Stimulated activated naive B cell treated with anti-CD40 and anti-IgM and Interleukin-4, amounts not matched to agents 10 μg/mL and 1 μg/mL and 100 μg/mL, for 72 hours (primary cell): ENCODE results near the gene SLX4IP.
A peak's percentile ranks its signal among the peaks of the same experiment; 100 is the strongest.
"Not testable (repeated sequence)": the region's sequence is repeated elsewhere in the genome, so short reads cannot be mapped to it uniquely, and the experiment has no call there.

Source experiments
- ATAC-seq, 2 donors: fragments of 150-1000 bp; cut with Tn5 transposase; replicated peaks; 2 replicates each; pipeline ENCODE4 v1.10.0; 2021; ENCODE audit warnings: moderate library complexity in 1 of 2
- DNase-seq: peaks from one replicate; pipeline ENCODE4 v3.0.0; 2021
- H3K27ac Mint-ChIP-seq: one replicate; pipeline ENCODE4 v1.8.0; 2022; ENCODE audit warnings: mild to moderate bottlenecking, mixed read lengths
- H3K27me3 Mint-ChIP-seq, 2 donors: one replicate each; pipeline ENCODE4 v1.8.0; 2022; ENCODE audit warnings: mixed read lengths in 2 of 2
- H3K36me3 Mint-ChIP-seq, 2 donors: one replicate each; pipeline ENCODE4 v1.8.0; 2022; ENCODE audit warnings: mixed read lengths in 2 of 2, mild to moderate bottlenecking in 1 of 2
- H3K4me1 Mint-ChIP-seq, 2 donors: one replicate each; pipeline ENCODE4 v1.8.0; 2022; ENCODE audit warnings: mixed read lengths in 2 of 2, mild to moderate bottlenecking in 1 of 2
- H3K4me3 Mint-ChIP-seq, 2 donors: one replicate each; pipeline ENCODE4 v1.8.0; 2022; ENCODE audit warnings: mild to moderate bottlenecking in 2 of 2, mixed read lengths in 2 of 2, moderate library complexity in 1 of 2
- H3K9me3 Mint-ChIP-seq, 2 donors: one replicate each; pipeline ENCODE4 v1.8.0; 2022; ENCODE audit warnings: mixed read lengths in 2 of 2, mild to moderate bottlenecking in 1 of 2

SLX4IP gene

DNA sequence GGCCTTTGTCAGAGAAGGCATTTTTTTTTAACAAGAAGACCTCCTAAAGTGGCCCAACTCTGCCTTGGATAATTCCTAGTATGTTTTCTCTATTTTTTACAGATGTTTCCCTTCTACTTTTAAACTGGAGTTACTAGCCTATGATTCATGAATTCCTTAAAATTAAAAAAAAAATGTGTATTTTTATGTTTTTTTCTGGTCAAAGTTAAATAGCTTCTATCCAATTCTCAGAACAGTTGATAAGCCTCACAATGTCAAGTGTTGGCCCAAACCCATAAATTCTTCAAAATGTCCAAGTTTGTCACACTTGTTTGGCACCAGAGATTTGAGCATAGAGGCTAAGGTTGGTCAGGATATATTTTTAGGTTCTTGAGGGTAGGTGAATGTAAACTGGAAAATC is 174.7 kb downstream of the SLX4IP start:
- no peak for ATAC-seq
- no peak overlapping the region for H3K4me3 Mint-ChIP-seq
- peaks cover 16 to 39% of the 10 kb centered on the region in 2 donors for H3K36me3 Mint-ChIP-seq
- H3K27me3 Mint-ChIP-seq = no peaks in the 10 kb centered on the region
- no peak overlapping the region for H3K27ac Mint-ChIP-seq
- H3K9me3 Mint-ChIP-seq = no peaks in the 10 kb centered on the region
- H3K4me1 Mint-ChIP-seq = peaks cover 0 to 2% of the 10 kb centered on the region in 2 donors
- no peak for DNase-seq

DNA sequence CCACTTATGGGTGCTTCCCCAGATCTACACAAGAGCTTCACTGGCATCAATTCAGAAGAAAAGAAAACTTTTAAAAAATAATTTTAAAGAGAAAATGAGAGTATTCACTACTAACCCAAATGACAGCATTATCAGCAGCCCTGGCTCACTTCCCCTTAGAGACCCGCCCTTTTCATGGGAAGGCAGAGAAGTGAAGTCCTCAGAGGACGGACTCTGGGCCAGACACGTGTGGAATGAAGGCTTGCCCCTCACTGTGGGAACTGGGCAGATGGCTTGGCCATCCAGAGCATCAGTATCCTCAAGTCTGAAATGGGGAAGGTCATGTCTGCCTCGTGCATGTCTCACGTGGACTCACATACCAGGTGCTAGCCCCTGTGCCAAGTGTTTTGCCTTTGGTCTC is 175.1 kb downstream of the SLX4IP start:
- peaks cover 19 to 43% of the 10 kb centered on the region in 2 donors for H3K36me3 Mint-ChIP-seq
- H3K4me1 Mint-ChIP-seq = peaks cover 0 to 2% of the 10 kb centered on the region in 2 donors
- ATAC-seq (no peak), DNase-seq (no peak)
- no peak overlapping the region for H3K27ac Mint-ChIP-seq
- H3K9me3 Mint-ChIP-seq = no peaks in the 10 kb centered on the region
- no peak overlapping the region for H3K4me3 Mint-ChIP-seq
- H3K27me3 Mint-ChIP-seq = no peaks in the 10 kb centered on the region

DNA sequence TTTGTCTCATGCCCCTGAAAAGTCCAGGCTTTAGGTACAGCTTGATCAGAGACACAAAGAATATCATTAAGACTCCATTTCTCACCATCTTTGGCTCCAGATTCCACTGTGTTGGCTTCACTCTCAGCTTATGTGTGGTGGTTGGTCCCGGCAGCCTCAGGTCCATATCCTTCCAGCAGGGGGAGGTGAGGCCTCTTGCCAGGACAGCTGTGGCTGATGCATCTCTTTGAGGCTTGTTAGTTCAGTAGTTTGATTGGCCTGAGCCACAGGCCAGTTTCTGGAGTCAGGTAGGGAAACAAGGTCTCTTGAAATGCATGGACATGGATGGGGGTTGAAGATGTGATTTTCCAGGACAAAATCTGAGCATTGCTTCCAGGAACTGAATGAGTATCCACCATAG is 176.3 kb downstream of the SLX4IP start:
- no peak for DNase-seq
- H3K4me3 Mint-ChIP-seq = no peak overlapping the region
- H3K9me3 Mint-ChIP-seq = peaks cover 0 to 1% of the 10 kb centered on the region in 2 donors
- ATAC-seq = peak; percentile 42 to 52
- no peaks in the 10 kb centered on the region for H3K27me3 Mint-ChIP-seq
- peaks cover 24 to 47% of the 10 kb centered on the region in 2 donors for H3K36me3 Mint-ChIP-seq
- H3K27ac Mint-ChIP-seq = no peak overlapping the region
- peaks cover 0 to 2% of the 10 kb centered on the region in 2 donors for H3K4me1 Mint-ChIP-seq

DNA sequence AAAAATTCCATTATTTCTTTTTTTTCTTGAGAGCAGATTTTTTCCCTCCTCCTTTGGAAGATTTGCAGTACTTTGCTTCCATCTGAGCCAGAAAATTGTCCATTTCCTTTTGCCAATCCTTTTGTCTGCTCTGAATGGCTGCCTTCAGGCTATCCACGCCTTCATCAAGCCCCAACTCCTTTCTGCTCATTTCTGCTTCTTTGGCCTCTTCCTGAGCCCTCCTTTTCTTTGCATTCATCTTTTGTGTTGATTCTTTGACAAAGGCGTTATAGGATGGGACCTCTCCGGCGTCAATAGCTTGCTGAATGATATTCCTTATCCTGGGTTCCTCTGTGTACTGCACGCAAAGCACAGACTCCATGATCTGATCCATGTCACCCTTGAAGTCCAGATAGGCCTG is 178.3 kb downstream of the SLX4IP start:
- peaks cover 23 to 43% of the 10 kb centered on the region in 2 donors for H3K36me3 Mint-ChIP-seq
- not testable (repeated sequence) for H3K4me1 Mint-ChIP-seq, H3K27ac Mint-ChIP-seq, ATAC-seq, DNase-seq, H3K4me3 Mint-ChIP-seq, H3K27me3 Mint-ChIP-seq, H3K9me3 Mint-ChIP-seq

DNA sequence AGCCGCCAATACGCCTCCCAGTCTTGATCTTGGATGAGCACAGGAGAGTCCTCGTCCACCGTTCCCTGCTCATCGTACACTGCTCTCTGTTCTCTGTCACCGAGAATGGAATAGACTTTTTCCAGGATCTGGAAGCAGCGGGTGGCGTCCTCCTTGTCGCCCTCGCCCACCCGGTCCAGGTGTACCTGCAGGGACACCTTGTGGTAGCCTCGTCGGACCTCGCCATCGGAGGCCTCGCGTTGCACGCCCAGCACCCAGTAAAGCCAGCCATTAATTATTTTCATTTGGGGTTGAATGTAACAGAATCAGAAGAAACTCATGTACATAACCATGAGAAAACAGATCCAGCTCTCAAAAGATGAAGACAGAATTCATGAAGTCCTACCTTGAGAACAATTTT is 178.8 kb downstream of the SLX4IP start:
- H3K27me3 Mint-ChIP-seq = no peaks in the 10 kb centered on the region
- no peak overlapping the region for H3K27ac Mint-ChIP-seq
- peaks cover 23 to 40% of the 10 kb centered on the region in 2 donors for H3K36me3 Mint-ChIP-seq
- ATAC-seq = no peak
- DNase-seq = no peak
- H3K9me3 Mint-ChIP-seq = peaks cover 0 to 1% of the 10 kb centered on the region in 2 donors
- no peak overlapping the region for H3K4me3 Mint-ChIP-seq
- H3K4me1 Mint-ChIP-seq = peaks cover 0 to 2% of the 10 kb centered on the region in 2 donors

DNA sequence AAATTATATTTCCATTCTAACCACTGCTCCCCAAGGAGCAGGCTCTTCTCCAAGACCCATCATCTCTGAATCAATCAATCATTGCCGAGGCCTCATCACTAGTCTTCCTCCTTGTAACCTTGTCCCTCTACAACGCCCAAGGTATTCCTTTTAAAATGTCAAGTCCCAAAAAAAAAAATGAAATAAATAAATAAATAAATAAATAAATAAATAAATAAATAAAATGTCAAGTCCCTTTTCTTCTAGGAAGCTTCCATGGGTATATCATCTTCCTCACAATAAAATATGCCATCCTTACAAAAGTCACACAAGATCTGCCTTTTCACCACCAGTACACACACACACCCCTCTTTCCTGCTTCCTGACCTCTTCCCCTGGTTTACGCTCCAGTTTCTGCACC is 181.1 kb downstream of the SLX4IP start:
- ATAC-seq = no peak
- H3K27ac Mint-ChIP-seq = no peak overlapping the region
- peaks cover 20 to 40% of the 10 kb centered on the region in 2 donors for H3K36me3 Mint-ChIP-seq
- no peaks in the 10 kb centered on the region for H3K4me1 Mint-ChIP-seq
- no peaks in the 10 kb centered on the region for H3K27me3 Mint-ChIP-seq
- peaks cover 0 to 1% of the 10 kb centered on the region in 2 donors for H3K9me3 Mint-ChIP-seq
- no peak for DNase-seq
- no peak overlapping the region for H3K4me3 Mint-ChIP-seq

DNA sequence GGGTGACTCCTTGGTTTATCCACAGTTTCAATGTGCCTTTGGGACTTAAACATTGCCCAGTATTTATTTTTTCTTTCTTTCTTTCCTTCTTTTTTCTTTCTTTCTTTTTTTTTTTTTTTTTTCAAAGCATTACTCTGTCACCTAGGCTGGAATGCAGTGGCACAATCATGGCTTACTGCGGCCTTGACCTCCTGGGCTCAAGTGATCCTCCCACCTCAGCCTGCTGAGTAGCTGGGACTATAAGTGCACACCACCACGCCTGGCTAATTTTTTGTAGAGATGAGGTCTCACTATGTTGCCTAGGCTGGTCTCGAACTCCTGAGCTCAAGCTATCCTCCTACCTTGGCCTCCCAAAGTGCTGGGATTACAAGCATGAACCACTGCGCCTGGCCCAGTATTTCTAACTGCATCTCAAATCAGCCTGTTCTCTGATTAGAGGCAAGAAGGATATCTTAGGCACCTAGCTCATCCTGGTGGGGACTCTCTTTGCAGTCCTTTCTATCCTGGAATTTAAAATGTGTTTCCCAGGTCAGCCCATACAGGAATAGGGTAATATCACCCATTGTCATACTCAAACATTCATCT is 182.5 kb downstream of the SLX4IP start:
- H3K27ac Mint-ChIP-seq, H3K9me3 Mint-ChIP-seq, DNase-seq, ATAC-seq, H3K27me3 Mint-ChIP-seq, H3K4me3 Mint-ChIP-seq, H3K4me1 Mint-ChIP-seq: not testable (repeated sequence)
- H3K36me3 Mint-ChIP-seq = peaks cover 27 to 50% of the 10 kb centered on the region in 2 donors

DNA sequence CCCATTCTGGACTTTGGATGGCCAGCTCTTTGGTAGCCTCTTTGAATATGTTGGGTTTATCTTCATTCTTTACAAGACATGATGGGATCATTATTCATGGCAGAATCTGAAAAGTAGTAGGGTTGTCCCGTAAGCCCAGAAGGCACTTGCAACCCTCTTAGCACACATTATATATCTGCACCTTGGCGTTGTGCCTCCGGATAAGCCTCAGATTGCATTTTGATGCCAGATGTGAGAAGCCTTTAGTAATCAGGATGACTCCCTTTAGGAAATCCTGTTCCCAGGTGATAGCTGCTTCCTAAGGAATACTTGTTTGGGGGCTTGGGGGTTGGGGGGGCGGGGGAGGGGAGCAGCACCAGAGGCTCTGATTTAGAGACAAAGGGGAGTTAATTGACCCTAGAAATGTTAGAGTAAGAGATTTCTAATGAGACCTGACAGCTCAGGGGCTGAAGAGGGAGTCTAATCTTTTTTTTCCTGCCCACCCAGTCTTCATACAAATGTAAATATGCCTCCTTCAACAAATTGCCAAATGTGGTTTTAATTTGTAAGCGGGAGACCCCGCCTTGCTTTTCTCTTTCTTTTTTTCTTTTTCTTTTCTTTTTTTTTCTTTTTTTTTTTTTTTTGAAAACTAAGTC is 183.6 kb downstream of the SLX4IP start:
- ATAC-seq (no peak), DNase-seq (no peak)
- no peak overlapping the region for H3K4me3 Mint-ChIP-seq
- no peak overlapping the region for H3K27ac Mint-ChIP-seq
- H3K36me3 Mint-ChIP-seq = peaks cover 28 to 55% of the 10 kb centered on the region in 2 donors
- no peaks in the 10 kb centered on the region for H3K27me3 Mint-ChIP-seq
- H3K9me3 Mint-ChIP-seq = peaks cover 0 to 1% of the 10 kb centered on the region in 2 donors
- no peaks in the 10 kb centered on the region for H3K4me1 Mint-ChIP-seq

DNA sequence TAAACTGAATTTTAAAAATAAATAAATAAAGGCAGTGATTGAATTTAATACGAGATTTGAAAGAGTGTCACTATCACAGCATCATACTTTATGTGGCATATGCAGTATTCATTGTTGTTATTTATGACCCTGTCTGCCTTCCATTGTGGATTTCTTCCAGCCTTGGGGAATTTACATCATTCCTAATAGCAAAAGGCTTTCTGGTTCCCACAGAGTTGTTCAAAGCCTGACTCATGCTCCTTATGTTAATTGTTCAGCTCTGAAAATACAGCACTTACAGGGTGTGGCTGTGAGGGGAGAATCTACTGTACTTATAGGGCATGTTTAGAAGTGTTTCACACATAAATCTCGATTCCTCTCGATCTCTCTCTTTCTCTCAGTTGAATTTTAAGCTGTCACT is 184.3 kb downstream of the SLX4IP start:
- DNase-seq (no peak), ATAC-seq (no peak)
- Mint-ChIP-seq H3K4me3 (no peak overlapping the region), H3K27ac (no peak overlapping the region), H3K36me3 (peaks cover 29 to 54% of the 10 kb centered on the region in 2 donors), H3K9me3 (peaks cover 0 to 1% of the 10 kb centered on the region in 2 donors), H3K4me1 (no peaks in the 10 kb centered on the region), H3K27me3 (no peaks in the 10 kb centered on the region)

DNA sequence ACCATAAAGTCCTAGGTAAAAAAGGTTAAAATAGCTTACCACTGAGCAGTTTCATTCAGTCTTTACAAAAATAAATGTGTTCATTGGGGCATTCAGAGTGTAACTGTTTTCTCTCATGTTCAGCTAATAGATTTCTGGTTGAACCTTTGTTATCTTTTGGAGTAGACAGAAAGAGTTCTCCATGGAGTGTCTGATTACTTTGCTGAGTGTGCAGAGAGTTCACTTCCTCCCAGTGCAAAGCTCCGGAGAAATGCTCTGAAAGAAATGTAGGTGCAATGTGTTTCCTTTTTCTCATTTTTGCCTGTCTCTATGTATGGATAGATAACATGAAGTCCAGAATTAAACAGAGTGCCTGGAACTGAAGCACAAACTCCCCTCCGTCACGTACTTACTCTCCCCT is 186.0 kb downstream of the SLX4IP start:
- ATAC-seq (no peak), DNase-seq (no peak)
- Mint-ChIP-seq H3K27me3 (no peaks in the 10 kb centered on the region), H3K4me1 (peaks cover 0 to 1% of the 10 kb centered on the region in 2 donors), H3K36me3 (peaks cover 24 to 51% of the 10 kb centered on the region in 2 donors), H3K9me3 (peaks cover 0 to 2% of the 10 kb centered on the region in 2 donors), H3K4me3 (no peak overlapping the region), H3K27ac (no peak overlapping the region)

DNA sequence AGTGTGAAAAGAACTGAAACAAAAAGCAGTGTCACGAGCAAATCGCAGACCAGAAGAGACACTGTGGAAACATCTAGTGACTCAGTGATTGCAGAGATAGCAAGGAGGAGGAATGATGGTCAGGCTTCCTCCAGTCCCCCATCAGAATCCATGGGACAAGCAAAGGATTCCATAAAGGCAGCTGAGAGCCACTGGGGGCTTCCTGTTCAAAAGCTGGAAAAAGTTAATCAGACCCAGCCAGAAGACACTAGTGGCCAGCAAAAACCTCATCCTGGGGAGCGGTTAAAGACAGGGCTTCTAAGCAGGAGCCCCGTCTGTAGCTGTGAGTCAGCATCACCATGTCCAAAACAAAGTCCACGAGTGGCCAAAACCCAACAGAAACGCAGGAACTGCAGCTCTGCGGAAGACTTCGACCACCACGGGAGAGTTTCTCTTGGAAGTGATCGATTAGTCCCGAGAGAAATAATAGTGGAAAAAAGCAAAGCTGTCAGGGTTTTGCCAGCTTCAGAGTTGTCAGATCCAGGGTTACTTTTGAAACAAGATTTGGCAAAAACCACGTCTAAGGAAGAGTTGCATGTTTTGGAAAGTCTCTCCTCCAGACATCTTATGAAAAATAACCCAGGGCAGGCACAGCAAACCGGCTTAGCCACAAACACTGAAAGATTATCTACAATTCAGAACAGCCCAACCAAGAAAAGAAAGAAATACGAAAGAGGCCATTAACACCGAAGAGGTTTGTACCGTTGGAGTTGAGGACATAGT is 187.7 kb downstream of the SLX4IP start:
- DNase-seq (no peak), ATAC-seq (no peak)
- Mint-ChIP-seq H3K4me1 (peaks cover 0 to 1% of the 10 kb centered on the region in 2 donors), H3K4me3 (no peak overlapping the region), H3K36me3 (peaks cover 20 to 45% of the 10 kb centered on the region in 2 donors), H3K9me3 (peaks cover 0 to 2% of the 10 kb centered on the region in 2 donors), H3K27ac (no peak overlapping the region), H3K27me3 (no peaks in the 10 kb centered on the region)

DNA sequence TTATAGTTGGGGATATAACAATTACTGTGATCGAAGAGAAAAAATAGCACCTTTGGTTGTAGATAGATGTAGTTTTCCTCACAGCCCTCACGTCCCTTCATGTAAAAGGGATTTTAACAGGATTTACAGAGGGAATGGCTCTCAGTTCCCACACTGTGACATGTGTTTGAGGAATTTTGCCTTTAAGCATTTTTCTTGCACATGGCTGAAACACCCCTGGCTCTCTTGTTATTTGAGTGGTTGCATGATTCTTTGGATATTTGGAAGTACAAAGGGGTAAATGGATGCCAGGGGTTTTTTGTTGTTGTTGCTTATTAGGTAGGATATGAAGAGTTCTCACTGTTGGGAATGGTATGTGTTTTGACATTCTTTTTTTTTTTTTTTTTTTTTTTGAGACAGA is 190.5 kb downstream of the SLX4IP start:
- no peak overlapping the region for H3K27ac Mint-ChIP-seq
- peaks cover 0 to 1% of the 10 kb centered on the region in 2 donors for H3K4me1 Mint-ChIP-seq
- H3K4me3 Mint-ChIP-seq = no peak overlapping the region
- H3K9me3 Mint-ChIP-seq = peaks cover 0 to 2% of the 10 kb centered on the region in 2 donors
- peaks cover 26 to 48% of the 10 kb centered on the region in 2 donors for H3K36me3 Mint-ChIP-seq
- no peaks in the 10 kb centered on the region for H3K27me3 Mint-ChIP-seq
- DNase-seq = no peak
- no peak for ATAC-seq

DNA sequence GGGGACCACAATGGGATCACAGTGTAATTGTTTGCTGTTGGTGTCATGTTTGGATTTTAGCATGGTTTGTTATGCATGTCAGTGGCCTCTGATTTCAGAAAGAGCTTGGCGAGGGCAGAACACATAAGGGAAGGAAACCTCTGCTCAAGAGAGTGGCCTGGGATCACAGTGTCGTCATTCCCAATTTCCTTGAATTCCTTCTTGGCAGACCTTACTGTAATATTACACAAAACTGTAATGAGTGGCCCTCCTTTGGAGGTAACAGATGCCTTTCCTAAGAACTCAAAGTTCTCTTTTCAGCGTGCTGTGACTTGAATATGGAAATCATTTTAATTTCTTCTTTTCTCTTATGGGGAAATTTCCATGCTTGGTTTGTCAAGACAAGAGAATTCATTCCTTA is 191.8 kb downstream of the SLX4IP start:
- peaks cover 0 to 1% of the 10 kb centered on the region in 2 donors for H3K4me1 Mint-ChIP-seq
- DNase-seq = no peak
- no peak overlapping the region for H3K4me3 Mint-ChIP-seq

DNA sequence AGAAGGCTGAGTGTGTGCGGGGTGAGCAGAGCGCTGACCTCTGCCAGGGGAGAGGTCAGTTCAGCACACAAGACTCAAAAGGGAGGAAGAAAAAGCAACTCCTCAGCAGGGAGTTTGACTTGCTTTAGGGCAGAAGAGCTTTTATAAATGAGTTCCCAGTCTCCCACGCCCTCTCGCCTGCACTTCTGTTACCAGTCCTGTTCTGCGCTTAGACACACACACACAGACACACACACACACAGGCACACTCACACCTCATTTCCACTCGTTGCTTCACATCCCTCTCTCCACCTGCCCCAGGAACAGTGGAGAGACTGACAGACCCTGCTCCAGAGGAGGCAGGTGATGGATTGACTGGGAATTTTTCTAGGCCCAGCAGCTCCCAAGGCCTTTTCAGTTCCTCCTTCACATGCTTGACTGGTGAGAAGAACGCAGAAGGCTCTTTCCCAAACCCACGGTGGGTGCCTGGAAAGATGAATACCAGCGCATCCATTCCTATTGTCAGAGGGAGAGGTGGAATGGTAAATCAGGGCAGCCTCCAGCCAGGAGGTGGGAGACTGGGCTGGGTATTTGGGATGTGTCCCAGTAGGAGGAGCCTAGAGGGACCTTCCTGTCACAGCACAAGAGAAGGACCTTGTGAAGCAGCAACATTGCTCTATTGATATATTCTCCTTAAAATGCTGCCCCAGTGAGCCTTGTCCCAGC is 195.0 kb downstream of the SLX4IP start:
- no peak for ATAC-seq

More for the DNA sequence above, 191.8 kb downstream of the SLX4IP start:
- Mint-ChIP-seq H3K27me3 (no peaks in the 10 kb centered on the region), H3K9me3 (peaks cover 0 to 2% of the 10 kb centered on the region in 2 donors), H3K36me3 (peaks cover 22 to 41% of the 10 kb centered on the region in 2 donors), H3K27ac (no peak overlapping the region)
- no peak for ATAC-seq

More for the DNA sequence above, 195.0 kb downstream of the SLX4IP start:
- Mint-ChIP-seq H3K4me3 (no peak overlapping the region), H3K36me3 (peaks cover 8 to 14% of the 10 kb centered on the region in 2 donors), H3K4me1 (peaks cover 13 to 27% of the 10 kb centered on the region in 2 donors), H3K27me3 (no peaks in the 10 kb centered on the region), H3K27ac (no peak overlapping the region), H3K9me3 (peaks cover 0 to 2% of the 10 kb centered on the region in 2 donors)
- no peak for DNase-seq
